Fibroblast of peridontal ligament (primary cell): Measurements from ENCODE around the gene F8.
A peak's percentile ranks its signal among the peaks of the same experiment; 100 is the strongest.
"Not testable (repeated sequence)": the region's sequence is repeated elsewhere in the genome, so short reads cannot be mapped to it uniquely, and the experiment has no call there.

Source experiments
- DNase-seq: peaks from one replicate; pipeline ENCODE4 v3.0.0-alpha.2; 2010; ENCODE audit errors: extremely low read depth

Gene F8

DNA sequence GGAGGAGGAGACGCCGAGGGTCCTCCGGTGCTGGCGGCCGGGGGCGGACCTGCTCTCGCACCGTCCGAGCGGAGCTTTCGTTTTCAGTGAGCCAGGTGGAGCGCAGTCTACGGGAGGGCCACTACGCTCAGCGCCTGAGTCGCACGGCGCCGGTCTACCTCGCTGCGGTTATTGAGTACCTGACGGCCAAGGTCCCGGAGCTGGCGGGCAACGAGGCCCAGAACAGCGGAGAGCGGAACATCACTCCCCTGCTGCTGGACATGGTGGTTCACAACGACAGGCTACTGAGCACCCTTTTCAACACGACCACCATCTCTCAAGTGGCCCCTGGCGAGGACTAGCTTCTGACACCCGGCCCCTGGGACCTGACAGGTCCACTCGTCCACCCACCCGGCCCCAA lies 137.5 kb downstream of the F8 start:
- not testable (repeated sequence) for DNase-seq

DNA sequence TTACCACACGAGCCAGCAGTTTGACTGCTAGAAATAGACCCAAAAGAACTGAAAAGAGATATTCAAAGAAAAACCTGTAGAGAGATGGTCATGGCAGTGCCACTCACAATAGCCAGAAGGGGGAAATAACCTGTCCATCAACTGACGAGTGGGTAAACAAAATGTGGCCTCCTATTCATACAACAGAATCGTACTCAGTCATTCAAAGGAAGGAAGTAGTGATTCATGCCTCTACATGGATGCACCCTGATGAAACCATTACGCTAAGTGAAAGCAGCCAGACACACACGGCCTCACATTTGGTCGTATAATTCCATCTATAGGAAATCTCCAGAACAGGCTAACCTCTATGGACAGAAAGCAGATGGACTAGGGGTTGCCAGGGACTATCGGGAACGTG lies 138.5 kb downstream of the F8 start:
- not testable (repeated sequence) for DNase-seq

DNA sequence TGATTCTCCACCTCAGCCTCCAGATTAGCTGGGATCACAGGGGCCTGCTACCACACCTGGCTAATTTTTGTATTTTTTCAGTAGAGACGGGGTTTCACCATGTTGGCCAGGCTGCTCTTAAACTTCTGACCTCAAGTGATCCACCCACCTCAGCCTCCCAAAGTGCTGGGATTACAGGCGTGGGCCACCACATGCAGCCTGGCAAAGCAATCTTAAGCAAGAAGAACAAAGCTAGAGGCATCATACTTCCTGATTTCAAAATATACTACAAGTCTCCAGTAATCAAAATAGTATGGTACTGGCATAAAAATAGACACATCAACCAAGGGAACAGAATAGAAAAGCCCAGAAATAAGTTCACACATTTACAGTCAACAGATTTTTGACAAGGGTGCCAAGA lies 149.2 kb downstream of the F8 start:
- DNase-seq = no peak

- not testable (repeated sequence) for DNase-seq
These were observed 154.0 kb downstream of the F8 start for GRCh38 chrX:154868522-154868921.

DNA sequence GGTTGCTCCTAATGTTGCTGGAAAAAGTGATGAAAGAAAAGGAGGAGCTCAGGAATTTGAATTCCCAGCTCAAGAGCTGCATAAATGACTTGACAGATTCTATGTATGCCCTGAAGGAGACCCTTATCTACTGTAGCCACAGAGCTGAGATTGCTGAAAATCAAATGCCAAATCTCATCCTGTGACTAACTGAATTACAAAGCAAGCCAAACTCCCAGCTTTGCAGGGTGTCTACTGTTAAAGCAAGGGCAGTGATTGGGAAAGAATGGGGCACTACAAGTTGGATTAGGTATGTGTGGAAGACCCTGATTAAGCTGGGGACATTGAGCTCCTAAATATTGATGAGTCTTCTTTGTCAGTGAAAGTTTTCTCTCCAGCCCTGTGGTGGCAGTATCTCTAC lies 167.3 kb downstream of the F8 start:
- DNase-seq = no peak

DNA sequence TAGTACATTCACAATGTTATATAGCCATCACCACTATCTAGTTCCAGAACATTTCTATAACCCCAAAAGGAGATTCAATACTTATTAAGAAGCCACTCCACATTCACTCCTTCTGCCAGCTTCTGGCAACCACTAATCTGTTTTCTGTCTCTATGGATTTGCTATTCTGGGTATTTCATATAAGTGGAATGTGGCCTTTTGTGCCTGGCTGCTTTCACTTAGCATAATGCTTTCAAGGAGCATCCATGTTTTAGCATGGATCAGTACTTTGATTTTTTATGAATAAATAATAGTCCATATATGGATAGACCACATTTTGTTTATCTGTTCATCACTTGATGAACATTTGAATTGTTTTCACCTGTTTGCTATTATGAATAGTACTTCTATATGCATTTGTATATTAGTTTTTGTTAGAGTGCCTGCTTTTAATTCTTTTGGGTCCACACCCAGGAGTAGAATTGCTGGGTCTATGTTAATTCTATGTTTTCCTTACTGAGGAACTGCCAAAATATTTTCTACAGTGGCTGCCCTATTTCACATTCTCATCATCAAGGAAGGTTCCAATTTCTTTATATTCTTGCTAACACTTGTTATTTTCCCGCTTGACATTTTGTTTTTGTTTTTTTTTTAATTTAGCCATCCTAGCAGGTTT lies 171.4 kb downstream of the F8 start:
- DNase-seq = peak; percentile 20

DNA sequence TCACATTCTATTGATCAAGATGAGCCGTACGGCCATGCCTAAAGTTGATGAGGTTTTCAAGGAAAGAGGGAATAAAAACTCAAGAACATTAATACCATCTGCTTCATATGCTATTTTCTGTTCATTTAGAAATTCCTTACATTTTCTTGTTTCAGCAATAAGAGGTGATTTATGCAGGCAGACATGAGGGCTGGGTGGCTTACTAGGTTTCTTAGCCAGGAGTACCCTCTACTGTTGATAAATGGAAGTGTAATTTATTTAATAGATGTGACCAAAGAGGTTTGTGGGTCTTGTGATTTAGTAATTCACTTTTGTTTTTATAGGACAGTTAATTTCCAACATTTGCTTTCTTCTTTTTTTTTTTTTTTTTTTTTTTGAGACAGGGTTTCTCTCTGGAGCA lies 181.7 kb downstream of the F8 start:
- peak; percentile 70 for DNase-seq

DNA sequence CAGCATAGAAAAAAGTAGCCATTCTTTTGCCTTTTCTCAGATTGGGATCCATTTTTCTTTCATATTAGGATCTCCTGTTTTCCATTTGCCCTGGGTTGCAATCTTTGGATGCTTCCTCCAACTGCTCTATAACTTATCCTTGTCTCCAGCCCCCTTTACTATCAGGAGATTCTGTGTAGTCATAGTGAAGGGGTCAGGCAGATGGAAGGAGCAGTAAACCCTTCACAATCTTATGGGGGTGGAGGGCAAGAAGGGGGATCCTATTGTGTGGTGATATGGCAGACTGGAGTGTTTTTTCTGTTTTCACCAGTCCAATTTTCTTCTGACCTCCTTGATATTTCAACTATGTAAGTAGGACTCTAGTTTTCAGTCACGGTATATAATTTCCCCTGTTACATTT lies 186.4 kb downstream of the F8 start:
- no peak for DNase-seq

- no peak for DNase-seq
These were observed 188.0 kb downstream of the F8 start, which contains the start of gene SMIM9 for GRCh38 chrX:154834562-154834961. Gene SMIM9 (minus strand): TSS chrX:154834662. CDS start chrX:154830856, 3,806 bp downstream.

- DNase-seq = no peak
These were observed 188.7 kb downstream of the F8 start for GRCh38 chrX:154833746-154834274.

- DNase-seq = no peak
These were observed 192.5 kb downstream of the F8 start for GRCh38 chrX:154829926-154830442.

- DNase-seq = no peak
These were observed 193.4 kb downstream of the F8 start for GRCh38 chrX:154829134-154829533.

GRCh38 chrX:154828016-154828408 lies 194.5 kb downstream of the F8 start:
- no peak for DNase-seq

DNA sequence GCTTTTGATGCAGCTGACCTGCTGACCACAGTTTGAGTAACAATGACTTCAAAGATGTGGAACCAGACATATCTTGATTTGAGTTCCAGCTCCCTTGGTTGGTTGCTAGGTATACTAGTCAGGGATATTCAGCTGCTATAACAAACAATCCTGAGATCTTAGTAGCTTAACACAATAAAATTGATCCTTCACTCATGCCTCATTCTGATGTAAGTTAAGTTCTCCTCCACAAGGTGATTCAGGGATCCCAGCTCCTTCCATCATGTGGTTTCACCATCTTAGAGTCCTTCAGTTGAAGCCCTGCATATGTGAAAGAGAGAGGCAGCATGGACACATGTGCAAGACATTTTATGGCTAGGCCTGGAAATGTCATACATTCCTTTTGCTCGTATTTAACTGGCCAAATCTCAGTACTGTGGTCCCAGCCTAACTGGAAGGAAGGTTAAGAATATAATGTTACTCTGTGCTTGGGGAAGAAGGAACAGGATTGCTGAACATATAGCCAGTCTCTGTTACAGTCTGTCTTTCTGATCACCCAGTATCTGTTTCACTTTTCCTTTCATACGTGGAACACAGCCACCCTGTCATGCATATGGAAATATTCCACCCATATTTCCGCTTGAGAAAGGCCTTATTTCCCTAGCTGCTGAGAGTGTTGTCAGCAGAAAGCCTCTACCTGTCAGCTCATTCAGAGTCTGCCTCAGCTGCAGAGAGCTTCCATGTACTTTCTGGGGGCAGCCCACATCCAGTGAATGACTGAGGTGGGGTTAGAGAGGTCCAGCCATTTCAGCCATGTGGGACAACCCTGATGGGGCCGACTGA lies 195.1 kb downstream of the F8 start:
- peak; percentile 5 for DNase-seq

- DNase-seq = not testable (repeated sequence)
These were observed 196.9 kb downstream of the F8 start for GRCh38 chrX:154825586-154825985.

- DNase-seq = no peak
These were observed 197.9 kb downstream of the F8 start for GRCh38 chrX:154824638-154825037.

- DNase-seq = no peak
These were observed 200.5 kb downstream of the F8 start for GRCh38 chrX:154822029-154822428.

- DNase-seq = no peak
These were observed 201.0 kb downstream of the F8 start for GRCh38 chrX:154821523-154821922.

DNA sequence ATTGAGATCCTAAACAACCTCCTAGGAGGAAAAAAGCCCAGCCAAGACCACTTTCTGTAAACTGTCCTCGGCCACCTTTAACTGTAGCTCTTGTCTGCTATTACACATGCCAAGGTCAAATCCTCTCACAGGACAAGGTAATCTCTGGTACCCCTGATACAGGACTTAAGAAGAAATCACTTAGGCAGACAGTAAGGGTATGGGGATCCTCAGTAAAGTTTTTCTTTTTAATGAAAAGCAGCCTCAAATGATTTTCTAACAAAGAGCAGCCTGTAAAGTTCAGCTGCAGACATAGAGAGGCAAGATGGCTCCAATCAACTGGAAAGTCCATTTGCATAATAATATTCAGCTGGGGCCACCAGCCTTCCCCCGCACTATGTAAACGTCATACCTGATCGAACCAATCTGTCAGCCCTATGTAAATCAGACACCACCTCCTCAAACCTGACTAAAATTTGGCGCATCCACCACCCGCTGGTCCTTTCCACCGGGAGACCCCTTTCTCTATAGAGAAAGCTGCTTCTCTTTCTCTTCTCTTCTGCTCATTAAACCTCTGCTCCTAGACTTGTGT lies 202.7 kb downstream of the F8 start:
- no peak for DNase-seq

- no peak for DNase-seq
These were observed 203.4 kb downstream of the F8 start for GRCh38 chrX:154818916-154819770.

- not testable (repeated sequence) for DNase-seq
These were observed 205.4 kb downstream of the F8 start for GRCh38 chrX:154817048-154817618.
